ENCODE data around the gene ANKRD45. TPM values are rescaled to one million over a fixed set of nuclear protein-coding genes. Genes with fewer than 3 reads are reported as not detected.
"Not testable (repeated sequence)": the region's sequence is repeated elsewhere in the genome, so short reads cannot be mapped to it uniquely, and the experiment has no call there.

Gene ANKRD45
- total RNA-seq, 1 experiment from 2014 or later, result not detected

DNA sequence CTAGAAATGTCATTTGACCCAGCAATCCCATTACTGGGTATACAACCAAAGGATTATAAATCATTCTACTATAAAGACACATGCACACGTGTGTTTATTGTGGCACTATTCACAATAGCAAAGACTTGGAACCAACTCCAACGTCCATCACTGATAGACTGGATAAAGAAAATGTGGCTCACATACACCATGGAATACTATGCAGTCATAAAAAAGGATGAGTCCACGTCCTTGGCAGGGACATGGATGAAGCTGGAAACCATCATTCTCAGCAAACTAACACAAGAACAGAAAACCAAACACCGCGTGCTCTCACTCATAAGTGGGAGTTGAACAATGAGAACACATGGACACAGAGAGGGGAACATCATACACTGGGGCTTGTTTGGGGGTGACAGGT, 10.5 kb upstream of the ANKRD45 start:
- H3K4me3 ChIP-seq; H3K27ac ChIP-seq; H3K4me1 ChIP-seq (replicated peaks); DNase-seq (ENCODE audit: low read depth in 1 of 2, low spot score in 2 of 2); H3K36me3 ChIP-seq; H3K9me3 ChIP-seq (replicated peaks); H3K27me3 ChIP-seq (replicated peaks): not testable (repeated sequence)

DNA sequence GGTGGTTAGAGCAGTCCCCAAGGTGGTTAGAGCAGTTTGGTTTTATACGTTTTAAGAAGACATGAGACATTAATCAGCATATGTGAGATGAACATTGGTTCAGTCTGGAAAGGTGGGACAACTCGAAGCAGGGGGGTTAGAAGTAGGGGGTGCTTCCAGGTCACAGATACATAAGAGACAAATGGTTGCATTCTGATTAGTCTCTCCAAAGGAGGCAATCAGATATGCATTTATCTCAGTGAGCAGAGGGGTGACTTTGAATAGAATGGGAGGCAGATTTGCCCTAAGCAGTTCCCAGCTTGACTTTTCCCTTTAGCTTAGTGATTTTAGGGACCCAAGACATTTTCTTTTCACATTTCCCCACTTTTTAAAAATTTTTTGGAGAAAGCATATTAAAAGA, 4.8 kb upstream of the ANKRD45 start:
- not testable (repeated sequence) for H3K27me3 ChIP-seq (replicated peaks); H3K4me3 ChIP-seq; H3K4me1 ChIP-seq (replicated peaks); H3K36me3 ChIP-seq; DNase-seq (ENCODE audit: low read depth in 1 of 2, low spot score in 2 of 2); H3K9me3 ChIP-seq (replicated peaks); H3K27ac ChIP-seq

DNA sequence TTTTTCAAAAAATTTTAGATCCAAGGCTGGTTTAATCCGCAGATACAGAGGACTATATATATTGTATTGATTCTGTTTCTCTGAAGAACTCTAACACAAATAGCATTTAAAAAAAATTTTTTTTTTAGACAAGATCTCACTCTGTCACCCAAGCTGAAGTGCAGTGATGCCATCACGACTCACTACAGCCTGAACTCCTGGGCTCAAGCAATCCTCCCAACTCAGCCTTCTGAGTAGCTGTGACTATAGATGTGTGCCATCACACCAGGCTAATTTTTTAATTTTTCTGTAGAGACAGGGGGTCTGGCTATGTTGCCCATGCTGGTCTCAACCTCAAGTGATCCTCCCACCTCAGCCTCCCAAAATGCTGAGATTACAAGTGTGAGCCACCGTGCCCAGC, 3.0 kb downstream of the ANKRD45 start:
- peaks cover 16% of the 10 kb centered on the region for H3K27me3 ChIP-seq (replicated peaks)
- H3K9me3 ChIP-seq (replicated peaks), result no peaks in the 10 kb centered on the region
- no peak for DNase-seq (ENCODE audit: low read depth in 1 of 2, low spot score in 2 of 2)
- H3K36me3 ChIP-seq, result no peaks in the 10 kb centered on the region
- H3K4me3 ChIP-seq, result no peak overlapping the region
- H3K4me1 ChIP-seq (replicated peaks), result no peaks in the 10 kb centered on the region
- no peak overlapping the region for H3K27ac ChIP-seq

DNA sequence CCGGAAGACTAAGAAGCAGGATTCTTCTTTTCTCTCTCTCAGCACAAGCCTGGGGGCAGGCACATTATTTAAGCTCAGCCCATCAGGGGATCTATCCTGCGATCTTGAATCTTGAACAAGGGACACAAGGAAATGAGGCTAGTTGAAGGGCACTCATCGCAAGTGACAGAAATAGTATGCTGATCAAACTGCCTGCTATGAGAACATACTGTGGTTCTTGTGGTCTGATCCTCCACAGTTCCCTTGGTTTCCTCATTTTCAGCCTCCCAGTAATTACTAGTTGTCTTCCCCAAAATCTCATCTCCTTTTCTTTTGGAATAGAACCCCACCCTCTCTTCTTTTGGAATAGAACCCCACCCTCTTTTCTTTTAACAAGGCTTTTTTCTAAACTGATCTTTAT, 6.5 kb downstream of the ANKRD45 start:
- Histone ChIP-seq H3K36me3 (no peaks in the 10 kb centered on the region), H3K27me3 (replicated peaks) (no peaks in the 10 kb centered on the region), H3K9me3 (replicated peaks) (no peaks in the 10 kb centered on the region), H3K4me3 (no peak overlapping the region), H3K27ac (no peak overlapping the region), H3K4me1 (replicated peaks) (no peaks in the 10 kb centered on the region)
- no peak for DNase-seq (ENCODE audit: low read depth in 1 of 2, low spot score in 2 of 2)

DNA sequence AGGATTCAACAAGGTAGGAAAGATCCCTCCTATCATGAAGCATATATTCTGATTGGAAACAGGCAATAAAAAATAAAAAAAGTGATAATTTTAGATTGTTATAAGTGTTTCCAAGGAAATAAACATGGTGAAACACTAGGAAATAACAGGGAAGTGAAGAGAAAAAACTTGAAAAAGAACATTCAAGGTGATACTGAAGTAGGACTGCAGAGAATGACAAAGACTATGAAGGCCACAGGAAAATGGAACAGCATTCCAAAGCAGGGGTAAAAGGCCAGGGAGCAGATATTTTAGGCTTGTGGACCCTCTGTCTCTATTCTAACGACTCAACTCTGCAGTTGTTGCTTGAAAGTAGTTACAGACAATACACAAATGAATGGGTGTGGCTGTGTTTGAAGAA, 7.9 kb downstream of the ANKRD45 start:
- Histone ChIP-seq H3K4me1 (replicated peaks) (no peaks in the 10 kb centered on the region), H3K27me3 (replicated peaks) (no peaks in the 10 kb centered on the region), H3K9me3 (replicated peaks) (no peaks in the 10 kb centered on the region), H3K4me3 (no peak overlapping the region), H3K36me3 (no peaks in the 10 kb centered on the region), H3K27ac (no peak overlapping the region)
- DNase-seq (ENCODE audit: low read depth in 1 of 2, low spot score in 2 of 2), result no peak

GRCh38 chr1:173661271-173661670, 8.4 kb downstream of the ANKRD45 start:
- Histone ChIP-seq H3K4me1 (replicated peaks) (no peaks in the 10 kb centered on the region), H3K4me3 (no peak overlapping the region), H3K9me3 (replicated peaks) (no peaks in the 10 kb centered on the region), H3K27ac (no peak overlapping the region), H3K36me3 (no peaks in the 10 kb centered on the region), H3K27me3 (replicated peaks) (no peaks in the 10 kb centered on the region)
- no peak for DNase-seq (ENCODE audit: low read depth in 1 of 2, low spot score in 2 of 2)

- H3K4me3 ChIP-seq, result no peak overlapping the region
- no peaks in the 10 kb centered on the region for H3K4me1 ChIP-seq (replicated peaks)
- no peaks in the 10 kb centered on the region for H3K27me3 ChIP-seq (replicated peaks)
- no peak for DNase-seq (ENCODE audit: low read depth in 1 of 2, low spot score in 2 of 2)
- no peaks in the 10 kb centered on the region for H3K9me3 ChIP-seq (replicated peaks)
- no peaks in the 10 kb centered on the region for H3K36me3 ChIP-seq
- no peak overlapping the region for H3K27ac ChIP-seq
Measured at GRCh38 chr1:173660306-173660705, 9.3 kb downstream of the ANKRD45 start.

- H3K4me3 ChIP-seq, result no peak overlapping the region
- no peaks in the 10 kb centered on the region for H3K27me3 ChIP-seq (replicated peaks)
- DNase-seq (ENCODE audit: low read depth in 1 of 2, low spot score in 2 of 2), result no peak
- no peak overlapping the region for H3K27ac ChIP-seq
- no peaks in the 10 kb centered on the region for H3K4me1 ChIP-seq (replicated peaks)
- H3K36me3 ChIP-seq, result no peaks in the 10 kb centered on the region
- no peaks in the 10 kb centered on the region for H3K9me3 ChIP-seq (replicated peaks)
Measured at GRCh38 chr1:173648880-173649605, 20.6 kb downstream of the ANKRD45 start.

DNA sequence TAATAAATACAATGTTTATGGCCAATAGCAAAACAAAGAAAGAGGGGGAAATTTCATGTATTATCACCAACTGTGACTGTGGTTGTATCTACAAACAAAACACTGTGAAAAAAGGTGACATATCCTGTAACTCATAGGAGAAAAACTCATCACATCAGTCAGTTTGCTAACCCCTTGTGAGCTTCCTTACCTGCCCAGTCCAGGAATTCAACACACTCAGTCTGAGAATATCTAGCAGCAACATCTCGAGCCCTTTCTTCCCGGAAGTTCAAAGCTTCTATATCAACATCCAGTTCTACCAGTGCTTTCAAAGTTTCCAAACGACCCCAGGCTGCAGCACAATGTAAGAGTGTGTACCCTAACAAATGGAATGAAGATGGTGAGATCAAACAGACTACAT, 23.0 kb downstream of the ANKRD45 start:
- Histone ChIP-seq H3K36me3 (no peaks in the 10 kb centered on the region), H3K4me3 (no peak overlapping the region)

DNA sequence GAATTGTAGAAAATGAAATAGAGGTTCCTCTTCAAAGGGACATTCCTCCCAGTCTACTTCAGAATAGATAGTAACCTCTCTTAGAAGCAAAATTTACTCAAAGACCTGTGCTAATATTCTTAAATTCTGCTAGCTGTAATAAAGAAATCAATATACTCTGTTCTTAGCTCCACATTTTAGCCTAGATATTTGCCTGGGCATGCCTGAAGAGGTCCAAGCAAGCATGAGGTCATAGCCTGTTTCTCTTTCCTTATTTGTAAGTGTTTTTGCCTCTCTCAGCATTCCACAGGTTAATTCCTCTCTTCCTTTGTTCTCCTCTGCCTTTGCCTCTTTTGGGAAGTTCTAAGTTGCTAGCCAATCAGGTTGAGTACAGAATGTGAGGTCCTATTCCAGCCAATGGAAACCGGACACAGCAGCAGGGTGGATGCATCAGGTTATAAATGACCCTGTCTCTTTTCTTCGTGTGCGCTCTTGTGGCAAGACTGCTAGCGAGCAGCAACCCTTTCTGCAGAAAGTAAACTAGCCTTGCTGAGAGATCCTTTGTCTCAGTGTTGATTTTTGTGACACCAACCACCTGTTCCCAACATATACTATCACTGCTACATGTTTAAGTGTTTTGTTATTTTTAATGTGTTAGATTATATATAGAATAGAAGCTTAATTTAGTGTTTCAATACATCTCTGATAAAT, 27.1 kb downstream of the ANKRD45 start:
- not testable (repeated sequence) for H3K4me1 ChIP-seq (replicated peaks); H3K27ac ChIP-seq; H3K36me3 ChIP-seq; DNase-seq (ENCODE audit: low read depth in 1 of 2, low spot score in 2 of 2); H3K4me3 ChIP-seq; H3K9me3 ChIP-seq (replicated peaks); H3K27me3 ChIP-seq (replicated peaks)

More for the DNA sequence above, 23.0 kb downstream of the ANKRD45 start:
- Histone ChIP-seq H3K4me1 (replicated peaks) (no peaks in the 10 kb centered on the region), H3K9me3 (replicated peaks) (no peaks in the 10 kb centered on the region), H3K27me3 (replicated peaks) (no peaks in the 10 kb centered on the region), H3K27ac (no peak overlapping the region)
- DNase-seq (ENCODE audit: low read depth in 1 of 2, low spot score in 2 of 2), result no peak

GRCh38 chr1:173639102-173639501, 30.5 kb downstream of the ANKRD45 start:
- Histone ChIP-seq H3K27me3 (replicated peaks) (no peaks in the 10 kb centered on the region), H3K36me3 (no peaks in the 10 kb centered on the region), H3K9me3 (replicated peaks) (peaks cover 4% of the 10 kb centered on the region; the same call in 1 of the 2 replicates), H3K4me3 (no peak overlapping the region), H3K27ac (no peak overlapping the region), H3K4me1 (replicated peaks) (no peaks in the 10 kb centered on the region)
- no peak for DNase-seq (ENCODE audit: low read depth in 1 of 2, low spot score in 2 of 2)

DNA sequence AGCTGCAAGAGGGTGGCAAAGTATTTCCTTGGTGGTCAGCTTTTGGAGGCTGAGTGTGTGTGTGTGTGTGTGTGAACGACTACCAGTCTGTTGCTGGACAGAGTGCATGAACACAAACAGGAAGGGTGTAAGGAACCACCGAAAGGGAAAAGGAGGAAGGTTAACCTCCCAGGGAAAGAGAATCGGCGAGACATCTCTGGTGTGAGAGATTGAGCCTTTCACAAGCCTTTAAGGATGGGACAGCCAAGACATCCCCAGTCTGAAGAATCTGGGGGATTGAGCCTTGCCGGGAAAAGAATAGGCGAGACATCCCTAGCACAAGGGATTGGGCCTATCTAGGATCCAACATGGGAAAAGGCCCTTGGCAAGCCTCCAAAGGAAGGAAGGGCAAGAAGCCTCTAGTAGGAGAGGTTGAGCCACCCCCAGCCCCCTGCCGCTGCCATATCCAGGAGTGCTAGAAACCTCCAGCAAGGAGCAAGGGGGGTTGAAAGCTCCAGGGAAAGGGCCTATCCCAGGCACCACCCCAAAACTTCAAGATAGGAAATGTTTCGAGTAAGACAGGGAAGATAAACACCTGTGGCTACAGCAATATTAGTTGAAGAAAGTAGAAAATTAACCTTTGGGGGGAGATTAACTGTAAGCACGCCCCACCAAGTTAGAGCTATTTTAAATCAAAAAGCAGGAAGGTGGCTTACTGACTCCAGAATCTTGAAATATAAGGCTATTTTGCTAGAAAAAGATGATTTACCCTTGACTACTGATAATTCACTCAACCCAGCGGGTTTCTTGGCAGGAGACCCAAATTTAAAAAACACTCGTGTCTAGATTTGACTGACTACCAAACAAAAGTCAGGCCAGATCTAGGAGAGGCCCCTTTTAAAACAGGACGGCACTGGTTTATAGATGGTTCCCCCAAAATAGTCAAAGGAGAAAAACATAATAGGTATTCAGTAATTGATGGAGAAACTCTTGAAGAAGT, 31.3 kb downstream of the ANKRD45 start:
- H3K9me3 ChIP-seq (replicated peaks), result peaks cover 4% of the 10 kb centered on the region; the same call in 1 of the 2 replicates
- no peaks in the 10 kb centered on the region for H3K4me1 ChIP-seq (replicated peaks)
- H3K27ac ChIP-seq, result no peak overlapping the region
- H3K27me3 ChIP-seq (replicated peaks), result no peaks in the 10 kb centered on the region
- no peaks in the 10 kb centered on the region for H3K36me3 ChIP-seq
- H3K4me3 ChIP-seq, result no peak overlapping the region
- no peak for DNase-seq (ENCODE audit: low read depth in 1 of 2, low spot score in 2 of 2)

DNA sequence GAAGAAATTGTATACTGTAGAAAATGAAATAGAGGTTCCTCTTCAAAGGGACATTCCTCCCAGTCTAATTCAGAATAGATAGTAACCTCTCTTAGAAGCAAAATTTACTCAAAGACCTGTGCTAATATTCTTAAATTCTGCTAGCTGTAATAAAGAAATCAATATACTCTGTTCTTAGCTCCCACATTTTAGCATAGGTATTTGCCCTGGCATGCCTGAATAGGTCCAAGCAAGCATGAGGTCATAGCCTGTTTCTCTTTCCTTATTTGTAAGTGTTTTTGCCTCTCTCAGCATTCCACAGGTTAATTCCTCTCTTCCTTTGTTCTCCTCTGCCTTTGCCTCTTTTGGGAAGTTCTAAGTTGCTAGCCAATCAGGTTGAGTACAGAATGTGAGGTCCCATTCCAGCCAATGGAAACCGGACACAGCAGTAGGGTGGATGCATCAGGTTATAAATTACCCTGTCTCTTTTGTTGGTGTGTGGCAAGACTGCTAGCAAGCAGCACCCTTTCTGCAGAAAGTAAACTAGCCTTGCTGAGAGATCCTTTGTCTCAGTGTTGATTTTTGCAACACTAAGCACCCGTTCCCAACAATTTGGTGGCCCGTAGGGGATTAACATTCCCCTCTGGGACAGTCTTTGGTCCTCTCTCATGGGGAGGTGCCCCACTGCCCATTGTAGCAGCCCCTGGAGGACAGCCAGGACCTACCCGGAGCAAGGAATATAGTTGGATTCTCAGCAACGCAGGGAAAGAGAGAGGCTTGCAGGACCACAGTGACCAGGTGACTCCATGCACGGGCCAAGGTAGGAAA, 32.2 kb downstream of the ANKRD45 start:
- not testable (repeated sequence) for H3K4me3 ChIP-seq; H3K4me1 ChIP-seq (replicated peaks); H3K9me3 ChIP-seq (replicated peaks); DNase-seq (ENCODE audit: low read depth in 1 of 2, low spot score in 2 of 2); H3K27ac ChIP-seq; H3K27me3 ChIP-seq (replicated peaks); H3K36me3 ChIP-seq
